ENCODE results near the gene ELL3. TPM values are rescaled to one million over a fixed set of nuclear protein-coding genes. Genes with fewer than 3 reads are reported as not detected.
"Not testable (repeated sequence)": the region's sequence is repeated elsewhere in the genome, so short reads cannot be mapped to it uniquely, and the experiment has no call there.

The ELL3 gene
- total and polyA plus RNA-seq, 12 donors: 1.2 to 66.8 (median 4.4) TPM

DNA sequence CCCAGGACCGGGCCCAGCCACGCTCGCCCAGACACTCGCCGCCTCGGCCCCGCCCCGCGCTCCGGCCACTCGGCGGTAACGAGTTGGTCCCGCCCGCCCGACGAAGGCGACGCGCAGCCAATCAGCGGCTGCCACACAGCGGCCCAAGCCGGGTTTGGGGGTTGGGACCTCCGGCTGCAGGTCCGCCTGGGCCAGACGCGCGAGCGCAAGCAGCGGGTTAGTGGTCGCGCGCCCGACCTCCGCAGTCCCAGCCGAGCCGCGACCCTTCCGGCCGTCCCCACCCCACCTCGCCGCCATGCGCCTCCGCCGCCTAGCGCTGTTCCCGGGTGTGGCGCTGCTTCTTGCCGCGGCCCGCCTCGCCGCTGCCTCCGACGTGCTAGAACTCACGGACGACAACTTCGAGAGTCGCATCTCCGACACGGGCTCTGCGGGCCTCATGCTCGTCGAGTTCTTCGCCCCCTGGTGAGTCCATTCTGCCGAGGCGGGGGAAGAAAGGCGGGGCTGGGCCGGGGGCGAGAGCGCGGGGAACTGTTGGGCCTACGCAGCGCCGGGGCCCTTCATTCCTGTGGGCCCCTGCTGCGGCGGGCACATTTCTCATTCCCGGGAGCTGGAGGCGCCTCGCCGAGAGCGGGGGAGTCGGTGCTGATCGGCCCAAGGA, 30.4 kb downstream of the ELL3 start, which contains the start of gene PDIA3:
TSS of gene PDIA3 (plus strand) at position 194 of the 658 bp plus-strand sequence. CDS start at position 296, 102 bp downstream.
- intact Hi-C loops (cut with DNase I); H3K27me3 ChIP-seq; H3K9me3 ChIP-seq (replicated peaks in 1 of 3); H3K36me3 ChIP-seq (replicated peaks in 1 of 2): not testable (repeated sequence)
- Histone ChIP-seq H3K4me1 (replicated peaks in 1 of 2) (peaks cover 16 to 39% of the 10 kb centered on the region in 2 donors), H3K4me3 (peak within 1 kb of the TSS; percentile 64 to 98 (median 84)), H3K27ac (peak within 1 kb of the TSS; percentile 81 to 98 (median 95))
- WGBS, 4 donors: 0 to 1% (median 0%) methylated on average over 8 to 84 of the region's 84 CpGs; no CpG with 5 or more reads in 1 of the 4 donors
- peak; percentile 94 to 96 for TF ChIP-seq POLR2A (IDR thresholded peaks at IDR 0.05)
- TF ChIP-seq, protein P1, sequence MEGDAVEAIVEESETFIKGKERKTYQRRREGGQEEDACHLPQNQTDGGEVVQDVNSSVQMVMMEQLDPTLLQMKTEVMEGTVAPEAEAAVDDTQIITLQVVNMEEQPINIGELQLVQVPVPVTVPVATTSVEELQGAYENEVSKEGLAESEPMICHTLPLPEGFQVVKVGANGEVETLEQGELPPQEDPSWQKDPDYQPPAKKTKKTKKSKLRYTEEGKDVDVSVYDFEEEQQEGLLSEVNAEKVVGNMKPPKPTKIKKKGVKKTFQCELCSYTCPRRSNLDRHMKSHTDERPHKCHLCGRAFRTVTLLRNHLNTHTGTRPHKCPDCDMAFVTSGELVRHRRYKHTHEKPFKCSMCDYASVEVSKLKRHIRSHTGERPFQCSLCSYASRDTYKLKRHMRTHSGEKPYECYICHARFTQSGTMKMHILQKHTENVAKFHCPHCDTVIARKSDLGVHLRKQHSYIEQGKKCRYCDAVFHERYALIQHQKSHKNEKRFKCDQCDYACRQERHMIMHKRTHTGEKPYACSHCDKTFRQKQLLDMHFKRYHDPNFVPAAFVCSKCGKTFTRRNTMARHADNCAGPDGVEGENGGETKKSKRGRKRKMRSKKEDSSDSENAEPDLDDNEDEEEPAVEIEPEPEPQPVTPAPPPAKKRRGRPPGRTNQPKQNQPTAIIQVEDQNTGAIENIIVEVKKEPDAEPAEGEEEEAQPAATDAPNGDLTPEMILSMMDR (IDR thresholded peaks at IDR 0.05): peak in 3 of 6 experiments; percentile 44 to 51 (median 44)
- peak; percentile 91 to 94 (median 93) for DNase-seq

DNA sequence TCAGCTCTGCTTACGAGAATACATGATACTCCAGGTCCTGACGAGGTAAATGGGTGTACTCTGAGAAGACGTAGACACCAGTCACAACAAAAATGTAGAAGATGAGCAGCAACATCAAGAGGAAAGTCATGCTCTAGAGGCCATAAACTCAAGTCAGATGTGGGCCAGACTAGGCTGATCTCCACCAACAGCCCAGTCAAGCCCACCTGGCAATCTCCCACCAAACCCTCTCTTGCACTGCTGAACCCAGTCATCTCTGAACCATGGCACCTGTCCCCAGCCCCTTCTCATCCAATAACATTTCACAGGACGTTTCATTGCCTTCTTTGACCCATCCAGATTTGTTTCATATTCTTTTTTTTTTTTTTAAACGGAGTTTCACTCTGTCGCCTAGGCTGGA, 41.4 kb downstream of the ELL3 start:
- H3K9me3 ChIP-seq (replicated peaks in 1 of 3): no peaks in the 10 kb centered on the region
- H3K4me3 ChIP-seq: no peak overlapping the region
- TF ChIP-seq, protein P1 (IDR thresholded peaks at IDR 0.05): no peak
- TF ChIP-seq POLR2A (IDR thresholded peaks at IDR 0.05): no peak
- H3K27ac ChIP-seq: no peak overlapping the region
- H3K4me1 ChIP-seq (replicated peaks in 1 of 2): no peaks in the 10 kb centered on the region
- no peaks in the 10 kb centered on the region for H3K27me3 ChIP-seq
- no peak for DNase-seq
- intact Hi-C loops (cut with DNase I): no loop called here
- 77 to 90% (median 89%) methylated on average over 6 of the region's 6 CpGs for WGBS, 4 donors
- no peaks in the 10 kb centered on the region for H3K36me3 ChIP-seq (replicated peaks in 1 of 2)

DNA sequence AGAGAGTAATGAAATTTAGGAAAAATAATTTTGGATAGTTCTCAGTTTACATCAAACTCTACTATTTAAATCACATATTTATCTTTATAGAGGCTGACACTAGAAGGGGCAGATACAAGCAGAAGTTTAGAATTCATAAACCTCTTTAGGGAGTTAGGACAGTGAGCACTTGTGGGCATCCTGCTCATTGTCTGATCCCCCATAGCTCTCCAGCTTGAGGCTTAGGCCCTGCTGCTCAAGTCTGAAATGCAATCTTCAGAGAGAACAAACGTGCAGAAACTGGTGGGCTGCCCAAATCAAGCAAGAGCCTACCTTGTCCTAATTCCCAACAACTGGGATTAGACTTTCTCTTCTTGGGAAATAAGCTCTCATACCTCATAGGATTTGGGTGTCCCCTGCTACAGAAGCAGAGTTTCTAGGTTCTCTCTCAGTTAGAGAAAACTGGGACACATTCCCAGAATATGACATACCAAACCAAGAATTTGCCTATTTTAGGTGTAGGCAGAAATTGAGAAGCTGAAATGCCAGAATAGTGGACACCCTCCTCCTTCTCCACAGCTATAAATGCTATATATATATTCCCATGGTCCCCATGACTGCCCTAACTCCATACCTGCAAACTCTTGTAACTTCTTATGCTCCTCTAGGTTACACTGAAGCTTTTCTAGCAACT, 48.6 kb downstream of the ELL3 start:
- H3K27me3 ChIP-seq; H3K36me3 ChIP-seq (replicated peaks in 1 of 2); H3K27ac ChIP-seq; intact Hi-C loops (cut with DNase I); DNase-seq; H3K4me3 ChIP-seq; H3K4me1 ChIP-seq (replicated peaks in 1 of 2); H3K9me3 ChIP-seq (replicated peaks in 1 of 3): not testable (repeated sequence)
- WGBS, 4 donors: 20 to 69% (median 62%) methylated on average over 1 of the region's 1 CpG; no CpG with 5 or more reads in 1 of the 4 donors

DNA sequence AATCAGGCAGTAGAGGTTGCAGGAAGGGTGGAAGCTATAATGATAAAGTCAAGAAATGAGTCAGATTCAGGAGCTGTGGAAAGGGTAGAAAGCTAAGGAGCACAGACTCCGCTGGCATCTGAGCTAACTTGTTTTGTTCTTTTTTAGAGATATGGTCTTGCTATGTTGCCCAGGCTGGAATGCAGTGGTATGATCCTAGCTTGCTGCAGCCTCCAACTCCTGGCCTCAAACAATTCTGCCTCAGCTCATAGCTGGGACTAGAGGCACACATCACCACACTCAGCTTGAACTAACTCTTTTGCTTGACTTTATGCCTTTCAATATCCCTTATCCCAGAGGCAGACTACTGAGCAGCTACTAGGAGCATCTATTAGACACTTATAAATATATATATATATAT, 50.5 kb downstream of the ELL3 start:
- H3K4me3 ChIP-seq; H3K4me1 ChIP-seq (replicated peaks in 1 of 2); H3K9me3 ChIP-seq (replicated peaks in 1 of 3); DNase-seq; H3K27me3 ChIP-seq; H3K36me3 ChIP-seq (replicated peaks in 1 of 2); intact Hi-C loops (cut with DNase I); H3K27ac ChIP-seq: not testable (repeated sequence)
- WGBS, 4 donors: 75 to 100% (median 95%) methylated on average over 1 of the region's 1 CpG

DNA sequence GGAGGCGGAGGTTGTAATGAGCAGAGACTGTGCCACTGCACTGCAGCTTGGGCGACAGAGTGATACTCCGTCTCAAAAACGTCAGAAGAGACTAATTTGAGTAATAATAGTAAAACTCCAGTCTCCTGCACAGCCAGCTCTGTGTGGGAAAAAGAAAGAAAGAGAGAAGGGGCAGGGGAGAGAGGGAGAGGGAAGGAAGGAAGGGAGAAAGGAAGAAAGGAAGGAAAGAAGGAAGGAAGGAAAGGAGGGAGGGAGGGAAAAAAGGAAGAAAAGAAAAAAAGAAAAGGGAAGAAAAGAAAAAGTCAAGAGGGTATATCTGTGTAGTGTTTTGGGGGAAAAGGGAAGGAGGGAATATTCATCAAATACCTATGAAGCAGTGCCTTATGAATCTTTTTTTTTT, 53.6 kb downstream of the ELL3 start:
- intact Hi-C loops (cut with DNase I): no loop called here
- H3K27ac ChIP-seq: no peak overlapping the region
- whole genome bisulfite sequencing, 4 donors: 69 to 73% (median 72%) methylated on average over 4 of the region's 4 CpGs
- H3K36me3 ChIP-seq (replicated peaks in 1 of 2): no peaks in the 10 kb centered on the region
- no peak overlapping the region for H3K4me3 ChIP-seq
- DNase-seq: no peak
- H3K4me1 ChIP-seq (replicated peaks in 1 of 2): no peaks in the 10 kb centered on the region
- TF ChIP-seq POLR2A (IDR thresholded peaks at IDR 0.05): no peak
- TF ChIP-seq, protein P1 (IDR thresholded peaks at IDR 0.05): no peak
- H3K27me3 ChIP-seq: no peaks in the 10 kb centered on the region
- H3K9me3 ChIP-seq (replicated peaks in 1 of 3): no peaks in the 10 kb centered on the region

MicroRNA genes within 50 kb of the gene (microRNA counts, 767-probe panel; counts per million panel counts)
- microRNA hsa-miR-1282: 0 counts per million in 2 donors

Small RNA genes within 50 kb of the gene (microRNA-seq; reads per million reads assigned to microRNA genes)
- 0 to 0.85 (median 0) reads per million in 3 donors for gene MIR1282

Small RNA genes within 50 kb of the gene (small RNA-seq; reads per million reads assigned to genes)
- 0 reads per million in 2 donors for gene MIR1282
- 0 reads per million in 2 donors for gene RNU6-354P

Other genes starting within 250 kb of the ELL3 start
- gene PPIP5K1, start 186.8 kb downstream of the ELL3 start, total RNA-seq: 10 to 100 TPM; 15.6 to 63.8 (median 34.7) TPM
- 10 to 100 TPM; 15.4 to 28.1 (median 27.4) TPM for gene PPIP5K1, start 186.8 kb downstream of the ELL3 start, polyA plus RNA-seq
- 1 to 10 TPM in 7 of 9 donors, under 1 TPM in 1, not detected in 1; 0.31 to 3.9 (median 1.2) TPM for gene CKMT1B, start 182.9 kb downstream of the ELL3 start, total RNA-seq
- gene CKMT1B, start 182.9 kb downstream of the ELL3 start, polyA plus RNA-seq: 1 to 10 TPM; 2.9 to 6.1 (median 4.7) TPM
- gene STRC, start 158.2 kb downstream of the ELL3 start, total RNA-seq: under 1 TPM; 0.09 to 0.88 (median 0.39) TPM
- 1 to 10 TPM in 2 of 3 donors, not detected in 1; 2.1 to 2.6 TPM for gene STRC, start 158.2 kb downstream of the ELL3 start, polyA plus RNA-seq
- gene CATSPER2, start 128.1 kb downstream of the ELL3 start, total RNA-seq: 1 to 10 TPM in 6 of 9 donors, under 1 TPM in 3; 0.42 to 6.8 (median 2.6) TPM
- 10 to 100 TPM in 2 of 3 donors, 1 to 10 TPM in 1; 2.3 to 34.7 (median 10.5) TPM for gene CATSPER2, start 128.1 kb downstream of the ELL3 start, polyA plus RNA-seq
- 1 to 10 TPM in 8 of 9 donors, under 1 TPM in 1; 0.55 to 5.0 (median 1.7) TPM for gene CKMT1A, start 83.1 kb downstream of the ELL3 start, total RNA-seq
- gene CKMT1A, start 83.1 kb downstream of the ELL3 start, polyA plus RNA-seq: 1 to 10 TPM; 3.5 to 5.3 (median 3.6) TPM
- 100 to 1,000 TPM; 105 to 567 (median 231) TPM for gene PDIA3, start 30.5 kb downstream of the ELL3 start, total RNA-seq
- gene PDIA3, start 30.5 kb downstream of the ELL3 start, polyA plus RNA-seq: 100 to 1,000 TPM in 2 of 3 donors, 10 to 100 TPM in 1; 92.7 to 727 (median 172) TPM
- 1,000 to 10,000 TPM; 1,083 to 1,590 (median 1,385) TPM for gene SERF2, start 15.4 kb upstream of the ELL3 start, total RNA-seq
- gene SERF2, start 15.4 kb upstream of the ELL3 start, polyA plus RNA-seq: 1,000 to 10,000 TPM in 2 of 3 donors, 100 to 1,000 TPM in 1; 897 to 5,418 (median 3,997) TPM
- gene SERINC4, start 23.3 kb upstream of the ELL3 start, total RNA-seq: under 1 TPM in 1 of 9 donors, not detected in 8; 0.22 TPM
- under 1 TPM; 0.18 to 0.48 (median 0.30) TPM for gene SERINC4, start 23.3 kb upstream of the ELL3 start, polyA plus RNA-seq
- gene HYPK, start 23.6 kb upstream of the ELL3 start, total RNA-seq: 10 to 100 TPM in 7 of 9 donors, 1 to 10 TPM in 2; 3.7 to 31.5 (median 22.7) TPM
- 10 to 100 TPM; 11.9 to 24.2 (median 17.2) TPM for gene HYPK, start 23.6 kb upstream of the ELL3 start, polyA plus RNA-seq
- gene MFAP1, start 47.7 kb upstream of the ELL3 start, total RNA-seq: 10 to 100 TPM; 18.1 to 57.2 (median 31.1) TPM
- gene MFAP1, start 47.7 kb upstream of the ELL3 start, polyA plus RNA-seq: 10 to 100 TPM in 2 of 3 donors, 1 to 10 TPM in 1; 9.5 to 68.0 (median 18.6) TPM
- gene WDR76, start 50.0 kb upstream of the ELL3 start, total RNA-seq: 1 to 10 TPM in 8 of 9 donors, under 1 TPM in 1; 0.91 to 8.2 (median 2.1) TPM
- gene WDR76, start 50.0 kb upstream of the ELL3 start, polyA plus RNA-seq: 1 to 10 TPM in 1 of 3 donors, under 1 TPM in 2; 0.74 to 2.8 (median 0.80) TPM